ENCODE results near the gene NF1. TPM values are rescaled to one million over a fixed set of nuclear protein-coding genes. Genes with fewer than 3 reads are reported as not detected.
A peak's percentile ranks its signal among the peaks of the same experiment; 100 is the strongest.
"Not testable (repeated sequence)": the region's sequence is repeated elsewhere in the genome, so short reads cannot be mapped to it uniquely, and the experiment has no call there.

The NF1 gene
- polyA plus RNA-seq, 2 of the 4 experiments (the other 2 are of a cell fraction) = 15.9 to 73.2 TPM

DNA sequence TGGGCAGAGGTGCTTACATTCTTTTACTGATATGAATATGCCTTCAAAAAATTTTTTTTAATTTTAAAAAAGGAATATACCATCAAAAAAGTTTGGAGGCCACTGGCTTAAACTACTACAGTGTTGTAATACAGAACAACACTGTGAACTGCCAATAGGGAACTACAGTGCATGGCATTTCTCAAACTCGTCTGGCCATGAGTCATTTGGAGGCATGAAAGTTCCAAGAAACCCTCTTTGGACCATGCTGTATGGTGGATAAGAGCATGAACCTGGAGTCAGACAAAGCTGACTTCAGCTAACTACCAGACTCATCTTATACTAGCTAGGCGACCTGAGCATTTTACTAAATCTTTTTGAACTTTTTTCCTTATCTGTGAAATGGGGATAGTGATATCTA is 9.2 kb upstream of the NF1 start:
- Histone ChIP-seq H3K27ac (no peak overlapping the region), H3K4me1 (peaks cover 3% of the 10 kb centered on the region; the same call in 1 of the 3 replicates), H3K9me3 (no peaks in the 10 kb centered on the region), H3K4me2 (no peak overlapping the region), H3K4me3 (no peak overlapping the region)
- FAIRE-seq = peak; percentile 39
- peak; percentile 69 to 76; a peak in 5 of 6 replicates for ATAC-seq
- CTCF ChIA-PET = interaction anchor here (1.0 kb wide), 1 partner anchor 131 kb away, joined by 3 read pairs; no protein-coding TSS in a partner anchor
- 25% methylated on average over 2 of the region's 2 CpGs for WGBS (ENCODE audit: missing lambda C conversion rate)
- POLR2A ChIA-PET = interaction anchor here (1.1 kb wide), 1 partner anchor 9 kb away, joined by 4 read pairs; the partner anchor contains the start of gene NF1
- DNase-seq (ENCODE audit: low read depth in 1 of 2, low spot score in 1 of 2) = peak in 1 of 2 experiments; percentile 36
- TF ChIP-seq JUN (IDR thresholded peaks at IDR 0.05) = no peak
- no peak for TF ChIP-seq FOSL2 (IDR thresholded peaks at IDR 0.05)
- TF ChIP-seq FOSL2 (CRISPR knock-in tag; IDR thresholded peaks at IDR 0.05) = no peak
- TF ChIP-seq KDM1A (IDR thresholded peaks at IDR 0.05; ENCODE audit: low read depth) = no peak
- TF ChIP-seq RFX5 (IDR thresholded peaks at IDR 0.05) = no peak
- no peak for TF ChIP-seq CHD4 (IDR thresholded peaks at IDR 0.05; ENCODE audit: borderline replicate concordance)
- TF ChIP-seq POLR2AphosphoS2 (conservative IDR thresholded peaks at IDR 0.05; ENCODE audit: low read length) = no peak
- TF ChIP-seq ZSCAN20 (CRISPR knock-in tag; IDR thresholded peaks at IDR 0.05) = no peak
- TF ChIP-seq FOSB (CRISPR knock-in tag; IDR thresholded peaks at IDR 0.05) = no peak
- no peak for TF ChIP-seq MAFK (IDR thresholded peaks at IDR 0.05; ENCODE audit: partially characterized antibody)
- no peak for TF ChIP-seq SREBF2 (IDR thresholded peaks at IDR 0.05)
- no peak for TF ChIP-seq CBX2 (IDR thresholded peaks at IDR 0.05; ENCODE audit: borderline replicate concordance, low read depth)
- no peak for TF ChIP-seq JUNB (IDR thresholded peaks at IDR 0.05)
- no peak for TF ChIP-seq FOXS1 (CRISPR knock-in tag; IDR thresholded peaks at IDR 0.05)
- no peak for TF ChIP-seq HDAC2 (IDR thresholded peaks at IDR 0.05)
- no peak for TF ChIP-seq MYC (IDR thresholded peaks at IDR 0.05; ENCODE audit: borderline replicate concordance, low read length)
- TF ChIP-seq CBX8 (IDR thresholded peaks at IDR 0.05) = no peak
- no peak for TF ChIP-seq ESRRA (IDR thresholded peaks at IDR 0.05; ENCODE audit: borderline replicate concordance, low read length)
- no peak for TF ChIP-seq TFCP2L1 (CRISPR knock-in tag; IDR thresholded peaks at IDR 0.05)

DNA sequence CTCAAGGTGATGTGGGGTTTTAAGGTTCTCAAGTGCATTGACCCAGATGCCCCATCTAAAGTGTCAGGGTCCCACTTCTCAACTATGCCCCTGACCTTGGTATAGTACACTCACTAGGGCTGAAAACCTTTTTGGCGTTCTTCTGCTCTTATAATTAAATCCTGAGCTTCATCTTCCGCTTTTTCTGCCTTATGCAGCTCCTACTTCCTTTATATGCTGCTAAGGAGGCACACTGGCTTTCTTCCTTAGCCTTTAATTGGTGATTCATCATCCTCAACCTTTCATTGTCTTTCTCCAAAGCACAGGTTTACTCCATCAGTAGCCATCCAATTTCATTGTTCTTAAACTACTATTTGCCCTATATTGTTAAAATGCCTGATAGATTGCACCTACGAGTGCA is 5.3 kb upstream of the NF1 start:
- no peak for DNase-seq (ENCODE audit: low read depth in 1 of 2, low spot score in 1 of 2)
- TF ChIP-seq ZC3H11A (IDR thresholded peaks at IDR 0.05) = no peak
- TF ChIP-seq, protein P1, sequence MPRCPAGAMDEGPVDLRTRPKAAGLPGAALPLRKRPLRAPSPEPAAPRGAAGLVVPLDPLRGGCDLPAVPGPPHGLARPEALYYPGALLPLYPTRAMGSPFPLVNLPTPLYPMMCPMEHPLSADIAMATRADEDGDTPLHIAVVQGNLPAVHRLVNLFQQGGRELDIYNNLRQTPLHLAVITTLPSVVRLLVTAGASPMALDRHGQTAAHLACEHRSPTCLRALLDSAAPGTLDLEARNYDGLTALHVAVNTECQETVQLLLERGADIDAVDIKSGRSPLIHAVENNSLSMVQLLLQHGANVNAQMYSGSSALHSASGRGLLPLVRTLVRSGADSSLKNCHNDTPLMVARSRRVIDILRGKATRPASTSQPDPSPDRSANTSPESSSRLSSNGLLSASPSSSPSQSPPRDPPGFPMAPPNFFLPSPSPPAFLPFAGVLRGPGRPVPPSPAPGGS (IDR thresholded peaks at IDR 0.05) = no peak
- TF ChIP-seq MAZ (IDR thresholded peaks at IDR 0.05; ENCODE audit: borderline replicate concordance, low read depth, low read length) = no peak
- no peak for TF ChIP-seq TFCP2L1 (CRISPR knock-in tag; IDR thresholded peaks at IDR 0.05)
- no peak for TF ChIP-seq RFX5 (IDR thresholded peaks at IDR 0.05)
- TF ChIP-seq, protein P2, sequence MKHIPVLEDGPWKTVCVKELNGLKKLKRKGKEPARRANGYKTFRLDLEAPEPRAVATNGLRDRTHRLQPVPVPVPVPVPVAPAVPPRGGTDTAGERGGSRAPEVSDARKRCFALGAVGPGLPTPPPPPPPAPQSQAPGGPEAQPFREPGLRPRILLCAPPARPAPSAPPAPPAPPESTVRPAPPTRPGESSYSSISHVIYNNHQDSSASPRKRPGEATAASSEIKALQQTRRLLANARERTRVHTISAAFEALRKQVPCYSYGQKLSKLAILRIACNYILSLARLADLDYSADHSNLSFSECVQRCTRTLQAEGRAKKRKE (CRISPR knock-in tag; IDR thresholded peaks at IDR 0.05; ENCODE audit: low read depth) = no peak
- no peak for TF ChIP-seq SREBF2 (IDR thresholded peaks at IDR 0.05)
- TF ChIP-seq, protein P3, sequence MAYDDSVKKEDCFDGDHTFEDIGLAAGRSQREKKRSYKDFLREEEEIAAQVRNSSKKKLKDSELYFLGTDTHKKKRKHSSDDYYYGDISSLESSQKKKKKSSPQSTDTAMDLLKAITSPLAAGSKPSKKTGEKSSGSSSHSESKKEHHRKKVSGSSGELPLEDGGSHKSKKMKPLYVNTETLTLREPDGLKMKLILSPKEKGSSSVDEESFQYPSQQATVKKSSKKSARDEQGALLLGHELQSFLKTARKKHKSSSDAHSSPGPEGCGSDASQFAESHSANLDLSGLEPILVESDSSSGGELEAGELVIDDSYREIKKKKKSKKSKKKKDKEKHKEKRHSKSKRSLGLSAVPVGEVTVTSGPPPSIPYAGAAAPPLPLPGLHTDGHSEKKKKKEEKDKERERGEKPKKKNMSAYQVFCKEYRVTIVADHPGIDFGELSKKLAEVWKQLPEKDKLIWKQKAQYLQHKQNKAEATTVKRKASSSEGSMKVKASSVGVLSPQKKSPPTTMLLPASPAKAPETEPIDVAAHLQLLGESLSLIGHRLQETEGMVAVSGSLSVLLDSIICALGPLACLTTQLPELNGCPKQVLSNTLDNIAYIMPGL (CRISPR knock-in tag; IDR thresholded peaks at IDR 0.05; ENCODE audit: borderline replicate concordance) = no peak
- TF ChIP-seq, protein P4, sequence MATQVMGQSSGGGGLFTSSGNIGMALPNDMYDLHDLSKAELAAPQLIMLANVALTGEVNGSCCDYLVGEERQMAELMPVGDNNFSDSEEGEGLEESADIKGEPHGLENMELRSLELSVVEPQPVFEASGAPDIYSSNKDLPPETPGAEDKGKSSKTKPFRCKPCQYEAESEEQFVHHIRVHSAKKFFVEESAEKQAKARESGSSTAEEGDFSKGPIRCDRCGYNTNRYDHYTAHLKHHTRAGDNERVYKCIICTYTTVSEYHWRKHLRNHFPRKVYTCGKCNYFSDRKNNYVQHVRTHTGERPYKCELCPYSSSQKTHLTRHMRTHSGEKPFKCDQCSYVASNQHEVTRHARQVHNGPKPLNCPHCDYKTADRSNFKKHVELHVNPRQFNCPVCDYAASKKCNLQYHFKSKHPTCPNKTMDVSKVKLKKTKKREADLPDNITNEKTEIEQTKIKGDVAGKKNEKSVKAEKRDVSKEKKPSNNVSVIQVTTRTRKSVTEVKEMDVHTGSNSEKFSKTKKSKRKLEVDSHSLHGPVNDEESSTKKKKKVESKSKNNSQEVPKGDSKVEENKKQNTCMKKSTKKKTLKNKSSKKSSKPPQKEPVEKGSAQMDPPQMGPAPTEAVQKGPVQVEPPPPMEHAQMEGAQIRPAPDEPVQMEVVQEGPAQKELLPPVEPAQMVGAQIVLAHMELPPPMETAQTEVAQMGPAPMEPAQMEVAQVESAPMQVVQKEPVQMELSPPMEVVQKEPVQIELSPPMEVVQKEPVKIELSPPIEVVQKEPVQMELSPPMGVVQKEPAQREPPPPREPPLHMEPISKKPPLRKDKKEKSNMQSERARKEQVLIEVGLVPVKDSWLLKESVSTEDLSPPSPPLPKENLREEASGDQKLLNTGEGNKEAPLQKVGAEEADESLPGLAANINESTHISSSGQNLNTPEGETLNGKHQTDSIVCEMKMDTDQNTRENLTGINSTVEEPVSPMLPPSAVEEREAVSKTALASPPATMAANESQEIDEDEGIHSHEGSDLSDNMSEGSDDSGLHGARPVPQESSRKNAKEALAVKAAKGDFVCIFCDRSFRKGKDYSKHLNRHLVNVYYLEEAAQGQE (IDR thresholded peaks at IDR 0.05) = no peak
- TF ChIP-seq MAFK (IDR thresholded peaks at IDR 0.05; ENCODE audit: partially characterized antibody) = no peak
- TF ChIP-seq JUN (IDR thresholded peaks at IDR 0.05) = no peak
- no peak for TF ChIP-seq FOSL2 (IDR thresholded peaks at IDR 0.05)
- no peak for TF ChIP-seq FOSL2 (CRISPR knock-in tag; IDR thresholded peaks at IDR 0.05)
- POLR2A ChIA-PET = no interaction called here
- no peak overlapping the region for H3K27ac ChIP-seq
- peaks cover 17% of the 10 kb centered on the region; the same call in 1 of the 3 replicates for H3K4me1 ChIP-seq
- H3K9me3 ChIP-seq = no peaks in the 10 kb centered on the region
- no peak overlapping the region for H3K4me2 ChIP-seq
- WGBS (ENCODE audit: missing lambda C conversion rate) = 83% methylated on average over 3 of the region's 3 CpGs
- FAIRE-seq = no peak
- no peak for ATAC-seq
- no peak overlapping the region for H3K4me3 ChIP-seq
- CTCF ChIA-PET = interaction anchor here (0.8 to 1.4 kb wide), 5 partner anchors 17 to 127 kb away, joined by 3 to 4 read pairs (median 3); no protein-coding TSS in a partner anchor

DNA sequence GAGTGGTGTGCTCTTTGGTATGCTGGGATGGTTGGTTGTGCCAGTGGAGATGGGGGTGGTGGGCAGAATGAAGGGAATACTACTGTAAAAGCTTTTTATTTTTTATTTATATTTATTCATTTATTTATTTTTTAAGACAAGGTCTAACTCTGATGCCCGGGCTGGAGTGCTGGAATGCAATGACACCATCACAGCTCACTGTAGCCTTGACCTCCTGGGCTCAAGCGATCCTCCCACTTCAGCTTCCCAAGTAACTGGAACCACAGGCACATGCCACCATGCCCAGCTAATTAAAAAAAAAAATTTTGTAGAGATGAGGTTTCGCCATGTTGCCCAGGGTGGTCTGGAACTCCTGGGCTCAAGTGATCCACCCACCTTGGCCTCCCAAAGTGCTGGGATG is 4.1 kb upstream of the NF1 start:
- FAIRE-seq; ATAC-seq; DNase-seq (ENCODE audit: low read depth in 1 of 2, low spot score in 1 of 2); H3K9me3 ChIP-seq; H3K4me3 ChIP-seq; H3K4me2 ChIP-seq; POLR2A ChIA-PET; H3K27ac ChIP-seq: not testable (repeated sequence)
- H3K4me1 ChIP-seq = peaks cover 14% of the 10 kb centered on the region; the same call in 1 of the 3 replicates
- WGBS (ENCODE audit: missing lambda C conversion rate) = 88% methylated on average over 3 of the region's 3 CpGs
- CTCF ChIA-PET = interaction anchor here (0.6 to 1.4 kb wide), 6 partner anchors 8 to 126 kb away, joined by 3 to 4 read pairs (median 3); no protein-coding TSS in a partner anchor
